Gastrocnemius medialis (tissue), 4 donors: Measurements from ENCODE around the gene NTM. TPM values are rescaled to one million over a fixed set of nuclear protein-coding genes. Genes with fewer than 3 reads are reported as not detected.

ENCODE experiments used
- ATAC-seq, 2 donors: fragments of 150-250 bp; one replicate each; pipeline ENCODE4 v1.9.1; 2016
- DNase-seq, 2 donors: peaks; one replicate each; pipeline ENCODE4 v3.0.0-alpha.2; 2019
- H3K27ac ChIP-seq, 4 donors: fragments of 200-600 bp; sonication (generic); 1 replicate in 1 of 4; 2 replicates in 3 of 4; pipeline ENCODE4 v1.5.1; 2016 to 2018; ENCODE audit warnings: mild to moderate bottlenecking in 2 of 4, moderate library complexity in 1 of 4
- H3K27me3 ChIP-seq, 3 donors: fragments of 200-600 bp; sonication (generic) in 2 of 3; 1 replicate in 1 of 3; 2 replicates in 2 of 3; pipeline versions ENCODE4 v1.5.1 to v1.6.0; 2016 to 2019; ENCODE audit warnings: mild to moderate bottlenecking in 1 of 3, moderate library complexity in 1 of 3
- H3K36me3 ChIP-seq, 2 donors: fragments of 200-600 bp; sonication (generic) in 1 of 2; one replicate each; pipeline ENCODE4 v1.5.1; 2017 to 2018
- H3K4me1 ChIP-seq, 2 donors: fragments of 200-600 bp; sonication (generic) in 1 of 2; one replicate each; pipeline ENCODE4 v1.5.1; 2016 to 2017; ENCODE audit warnings: mild to moderate bottlenecking in 2 of 2
- H3K4me3 ChIP-seq, 4 donors: fragments of 200-600 bp; sonication (generic) in 3 of 4; 1 replicate in 1 of 4; 2 replicates in 3 of 4; pipeline ENCODE4 v1.5.1; 2016 to 2019; ENCODE audit warnings: mild to moderate bottlenecking in 2 of 4
- H3K9me3 ChIP-seq, 3 donors: fragments of 200-600 bp; sonication (generic) in 2 of 3; 1 replicate in 1 of 3; 2 replicates in 2 of 3; pipeline ENCODE4 v1.5.1; 2016 to 2019
- CTCF ChIP-seq, 5 experiments: fragments of 450-650 bp in 3 of 5; fragments of 200-600 bp in 2 of 5; sonication (generic) in 2 of 5; IDR thresholded peaks in 4 of 5; conservative IDR thresholded peaks in 1 of 5; 1 replicate in 4 of 5; 2 replicates in 1 of 5; pipeline ENCODE4 v1.5.1; 2016 to 2019; ENCODE audit warnings: antibody characterized with exemption in 5 of 5, mild to moderate bottlenecking in 3 of 5, moderate library complexity in 3 of 5
- POLR2A ChIP-seq, 2 donors: fragments of 450-650 bp; IDR thresholded peaks; one replicate each; pipeline ENCODE4 v1.6.1; 2017; ENCODE audit warnings: antibody characterized with exemption in 2 of 2, mild to moderate bottlenecking in 2 of 2, moderate library complexity in 2 of 2
- in situ Hi-C, 4 donors: fragments of 200-750 bp; cut with MboI; loops; one replicate each; pipeline versions ENCODE4 v1.15.0 to v1.8.0; 2017; ENCODE audit warnings: low sequenced_read_pairs in 4 of 4
- intact Hi-C: fragments of 100-400 bp; cut with DNase I; formaldehyde crosslinking; loops from one replicate; pipeline ENCODE4 v1.15.1; 2023; ENCODE audit warnings: low total_unique reads
- total RNA-seq, 4 donors: library from RNA; depleted of rRNA; stranded (reverse); fragments of >200 nt; gene quantifications; one replicate each; pipeline versions ENCODE4 v1.1.0 to v1.2.3, GENCODE V29; 2016

The NTM gene
- total RNA-seq, 4 donors from 2014 or later: 0.69 TPM; not detected in 3

- no peak overlapping the region for H3K27ac ChIP-seq
- H3K9me3 ChIP-seq: no peaks in the 10 kb centered on the region
- no peaks in the 10 kb centered on the region for H3K27me3 ChIP-seq
- H3K36me3 ChIP-seq: no peaks in the 10 kb centered on the region
- in situ Hi-C loops: loop anchor here in 2 of 4 donors (25.0 kb wide), 1 partner anchor 603 kb away; no protein-coding TSS in a partner anchor
- DNase-seq (no peak), ATAC-seq (no peak)
- TF ChIP-seq CTCF (IDR thresholded peaks at IDR 0.05 in 4 of 5, conservative IDR thresholded peaks at IDR 0.05 in 1 of 5) (no peak), POLR2A (IDR thresholded peaks at IDR 0.05) (no peak)
- no peak overlapping the region for H3K4me3 ChIP-seq
- intact Hi-C loops: no loop called here
- no peaks in the 10 kb centered on the region for H3K4me1 ChIP-seq
Measured at GRCh38 chr11:131664816-131665215, 294.4 kb downstream of the NTM start.

DNA sequence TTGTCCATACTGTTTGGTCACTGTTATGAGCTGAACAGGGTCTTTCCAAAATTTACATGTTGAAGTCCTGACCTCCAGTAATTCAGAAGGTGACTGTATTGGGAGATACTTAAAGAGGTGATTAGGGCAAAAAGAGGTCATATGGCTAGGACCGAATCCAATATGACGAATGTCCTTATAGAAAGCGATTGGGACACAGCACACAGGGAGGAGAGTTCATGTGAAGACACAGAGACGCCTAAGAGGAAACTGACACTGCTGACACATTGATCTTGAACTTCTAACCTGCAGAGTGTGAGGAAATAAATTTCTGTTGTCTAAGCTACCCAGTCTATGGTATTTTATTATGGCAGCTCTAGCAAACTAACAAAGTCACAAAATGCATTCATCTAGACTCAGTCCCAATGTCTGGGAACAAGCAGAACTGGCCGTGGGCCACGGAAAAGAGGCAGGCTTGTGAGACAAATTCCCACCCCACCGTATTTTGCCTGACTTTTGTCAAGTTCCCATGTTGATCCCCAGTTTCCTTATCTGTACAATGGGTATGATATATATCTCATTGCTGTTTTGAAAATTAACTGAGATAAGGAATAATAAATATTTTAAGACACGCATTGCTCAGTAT lies 295.0 kb downstream of the NTM start:
- ATAC-seq (no peak), DNase-seq (no peak)
- no peak for TF ChIP-seq CTCF (IDR thresholded peaks at IDR 0.05 in 4 of 5, conservative IDR thresholded peaks at IDR 0.05 in 1 of 5)
- TF ChIP-seq POLR2A (IDR thresholded peaks at IDR 0.05): no peak
- intact Hi-C loops: no loop called here
- in situ Hi-C loops: loop anchor here in 2 of 4 donors (25.0 kb wide), 1 partner anchor 603 kb away; no protein-coding TSS in a partner anchor
- Histone ChIP-seq H3K27ac (no peak overlapping the region), H3K36me3 (no peaks in the 10 kb centered on the region), H3K4me3 (no peak overlapping the region), H3K4me1 (no peaks in the 10 kb centered on the region), H3K27me3 (no peaks in the 10 kb centered on the region), H3K9me3 (no peaks in the 10 kb centered on the region)

DNA sequence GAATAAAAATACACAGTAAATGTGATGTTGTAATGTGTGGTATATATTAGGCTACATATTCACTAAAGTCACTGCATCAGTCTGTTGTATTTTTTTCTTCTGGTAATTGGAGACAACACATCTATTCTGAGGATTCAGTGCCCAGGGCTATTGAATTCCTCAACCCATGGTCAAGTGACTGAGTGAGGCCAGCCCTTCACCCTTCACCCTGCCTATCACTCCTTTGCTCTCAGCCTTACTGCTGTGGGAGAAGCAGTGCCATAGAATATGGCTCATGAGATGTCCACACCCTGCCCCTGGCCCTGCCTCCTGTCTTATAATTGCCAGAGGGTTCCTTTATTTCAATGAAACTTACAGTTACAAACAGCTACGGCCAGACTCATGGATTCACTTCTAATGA lies 295.6 kb downstream of the NTM start:
- Histone ChIP-seq H3K27me3 (no peaks in the 10 kb centered on the region), H3K4me1 (no peaks in the 10 kb centered on the region), H3K27ac (no peak overlapping the region), H3K9me3 (no peaks in the 10 kb centered on the region), H3K4me3 (no peak overlapping the region), H3K36me3 (no peaks in the 10 kb centered on the region)
- no peak for TF ChIP-seq POLR2A (IDR thresholded peaks at IDR 0.05)
- no peak for TF ChIP-seq CTCF (IDR thresholded peaks at IDR 0.05 in 4 of 5, conservative IDR thresholded peaks at IDR 0.05 in 1 of 5)
- in situ Hi-C loops: loop anchor here in 2 of 4 donors (25.0 kb wide), 1 partner anchor 604 kb away; no protein-coding TSS in a partner anchor
- intact Hi-C loops: no loop called here
- ATAC-seq (no peak), DNase-seq (no peak)

- ATAC-seq: no peak
- H3K36me3 ChIP-seq: no peaks in the 10 kb centered on the region
- DNase-seq: no peak
- no peak for TF ChIP-seq CTCF (IDR thresholded peaks at IDR 0.05 in 4 of 5, conservative IDR thresholded peaks at IDR 0.05 in 1 of 5)
- no peak for TF ChIP-seq POLR2A (IDR thresholded peaks at IDR 0.05)
- H3K9me3 ChIP-seq: no peaks in the 10 kb centered on the region
- intact Hi-C loops (no loop called here), in situ Hi-C loops (loop anchor here in 2 of 4 donors (25.0 kb wide), 1 partner anchor 604 kb away; no protein-coding TSS in a partner anchor)
- no peaks in the 10 kb centered on the region for H3K4me1 ChIP-seq
- no peak overlapping the region for H3K27ac ChIP-seq
- no peaks in the 10 kb centered on the region for H3K27me3 ChIP-seq
- no peak overlapping the region for H3K4me3 ChIP-seq
Measured at GRCh38 chr11:131666617-131667016, 296.2 kb downstream of the NTM start.
